Retinal pigment epithelial cell (primary cell): Measurements from ENCODE around the gene APCDD1L.

ENCODE experiments used
- DNase-seq: peaks from one replicate; pipeline ENCODE4 v3.0.0-alpha.2; 2010; ENCODE audit warnings: low read depth
- H3K4me3 ChIP-seq: 2 replicates; pipeline ENCODE4 v1.5.1; 2011; ENCODE audit warnings: mild to moderate bottlenecking, low read length, control low read depth, moderate library complexity
- CTCF ChIP-seq: conservative IDR thresholded peaks from 2 replicates; pipeline ENCODE4 v1.5.1; 2011; ENCODE audit warnings: low read depth, low read length, control low read depth, inconsistent platforms

The APCDD1L gene

GRCh38 chr20:58446960-58447265 lies 68.3 kb downstream of the APCDD1L start:
- H3K4me3 ChIP-seq, result no peak overlapping the region
- no peak for DNase-seq
- TF ChIP-seq CTCF, result no peak

DNA sequence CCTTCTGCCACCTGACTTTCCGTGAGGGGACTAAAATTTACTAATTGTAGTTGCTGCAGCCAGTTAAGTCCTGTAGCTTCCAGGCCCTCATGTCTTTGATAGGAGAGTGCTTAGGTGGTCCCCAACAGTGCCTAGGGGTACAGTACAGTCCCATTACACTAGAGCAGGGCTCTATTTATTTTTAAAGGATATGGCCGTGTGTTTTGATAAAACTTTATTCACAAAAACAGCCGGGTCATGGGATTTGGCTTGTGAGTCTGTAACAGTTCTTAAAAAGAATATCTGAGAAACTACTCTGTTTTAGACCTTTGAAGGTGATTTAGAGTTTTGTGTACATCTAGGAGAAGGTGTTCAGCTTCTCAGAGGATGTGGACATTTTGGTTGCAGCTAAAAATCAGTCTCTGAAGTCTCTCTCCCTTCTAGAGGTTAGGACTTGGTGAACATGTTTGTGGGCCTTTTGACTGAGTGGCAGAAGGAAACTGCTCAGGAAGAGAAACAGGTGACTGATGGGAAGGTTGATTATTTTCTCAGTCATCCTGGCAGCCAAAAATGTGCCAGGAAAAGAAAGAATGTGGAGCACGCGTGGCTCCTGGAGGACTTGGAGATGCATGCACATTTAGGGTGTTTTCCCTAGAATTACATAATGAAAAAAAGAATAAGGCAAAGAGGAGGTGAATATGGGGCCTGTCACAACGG lies 68.8 kb downstream of the APCDD1L start:
- TF ChIP-seq CTCF, result no peak
- no peak for DNase-seq
- no peak overlapping the region for H3K4me3 ChIP-seq

GRCh38 chr20:58444746-58445255 lies 70.4 kb downstream of the APCDD1L start:
- H3K4me3 ChIP-seq, result no peak overlapping the region
- TF ChIP-seq CTCF, result no peak
- no peak for DNase-seq

GRCh38 chr20:58441723-58442122 lies 73.5 kb downstream of the APCDD1L start:
- no peak for TF ChIP-seq CTCF
- H3K4me3 ChIP-seq, result no peak overlapping the region
- no peak for DNase-seq

DNA sequence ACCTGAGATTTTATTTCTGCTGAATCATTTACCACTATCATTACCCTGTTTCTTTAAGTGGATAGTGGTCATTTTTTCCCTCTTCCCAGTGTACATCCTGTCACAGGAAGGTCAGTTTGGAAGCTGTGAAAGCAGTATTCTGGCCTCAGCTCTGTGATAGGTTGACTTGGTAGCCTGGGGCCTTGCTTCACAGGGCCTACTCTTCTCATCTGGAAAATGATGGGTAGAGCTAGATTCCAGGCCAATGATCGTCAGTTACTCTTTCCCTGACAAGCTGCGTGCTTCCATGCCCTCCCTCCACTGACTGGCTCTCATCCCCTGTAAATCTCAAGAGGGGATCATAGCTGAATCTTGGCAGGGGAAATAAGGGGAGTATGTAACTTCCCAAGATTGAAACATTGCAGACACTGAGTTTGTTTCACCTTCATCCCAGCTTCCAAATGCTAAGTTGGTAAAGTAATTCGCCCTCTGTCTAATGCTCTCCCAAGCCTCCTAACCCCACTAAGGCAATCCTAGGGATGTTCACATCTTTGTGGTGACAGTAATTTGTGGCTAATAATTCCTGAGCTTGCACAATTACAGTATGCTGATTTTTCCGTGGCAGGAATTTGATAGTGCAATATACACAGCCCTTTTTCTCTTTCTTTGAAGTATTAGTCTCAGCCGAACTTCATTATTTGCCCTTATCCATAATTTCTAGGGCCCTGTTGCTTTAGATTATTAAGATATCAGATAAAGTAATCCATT lies 75.0 kb downstream of the APCDD1L start:
- H3K4me3 ChIP-seq, result no peak overlapping the region
- no peak for DNase-seq
- TF ChIP-seq CTCF, result no peak

GRCh38 chr20:58438970-58439808 lies 76.0 kb downstream of the APCDD1L start:
- no peak for DNase-seq
- TF ChIP-seq CTCF, result no peak
- no peak overlapping the region for H3K4me3 ChIP-seq
